H1 (cell line): ENCODE data around the gene FLNC. TPM values are rescaled to one million over a fixed set of nuclear protein-coding genes. Genes with fewer than 3 reads are reported as not detected.

Source experiments
- CTCF ChIA-PET: fragments of 300-600 bp; sonication (Branson Sonifier 250); formaldehyde crosslinking; loops from one replicate; lab custom pipeline; 2021; ENCODE audit not compliant: partially characterized antibody; lab: Charles Lee
- POLR2A ChIA-PET: fragments of 300-600 bp; sonication (Branson Sonifier 250); formaldehyde crosslinking; loops from one replicate; lab custom pipeline; 2021; ENCODE audit warnings: inconsistent platforms; ENCODE audit not compliant: partially characterized antibody; lab: Charles Lee
- DNase-seq, 2 experiments: peaks; one replicate each; pipeline versions ENCODE4 v3.0.0 to v3.0.0-alpha.2; 2010 to 2022; ENCODE audit warnings: low spot score in 2 of 2, low read depth in 1 of 2, mixed read lengths in 1 of 2
- FAIRE-seq: peaks from 2 replicates; lab custom pipeline; 2011; peaks lifted over from hg19 to GRCh38; lab: Jason Lieb, UNC
- H2AFZ ChIP-seq: 2 replicates; pipeline ENCODE4 v1.8.1; 2012; ENCODE audit warnings: low read length, inconsistent platforms
- H2AK5ac ChIP-seq: 2 replicates; pipeline ENCODE4 v1.6.1; 2013; ENCODE audit warnings: low read depth, low read length
- H2BK120ac ChIP-seq: replicated peaks from 2 replicates; pipeline ENCODE3; 2013; ENCODE audit warnings: low read depth, low read length, inconsistent platforms
- H2BK12ac ChIP-seq: 2 replicates; pipeline ENCODE4 v1.6.1; 2013; ENCODE audit warnings: low read depth, low read length
- H2BK15ac ChIP-seq: 2 replicates; pipeline ENCODE4 v1.6.1; 2013; ENCODE audit warnings: low read length
- H2BK20ac ChIP-seq: 2 replicates; pipeline ENCODE4 v1.6.1; 2013; ENCODE audit warnings: low read length
- H2BK5ac ChIP-seq: 2 replicates; pipeline ENCODE4 v1.6.1; 2013; ENCODE audit warnings: low read depth, low read length
- H3K14ac ChIP-seq: 2 replicates; pipeline ENCODE4 v1.6.1; 2013; ENCODE audit warnings: inconsistent platforms; ENCODE audit not compliant: insufficient read length
- H3K18ac ChIP-seq: 2 replicates; pipeline ENCODE4 v1.6.1; 2013; ENCODE audit warnings: low read length; ENCODE audit errors: extremely low read depth
- H3K23ac ChIP-seq: 2 replicates; pipeline ENCODE4 v1.6.1; 2013; ENCODE audit warnings: inconsistent platforms; ENCODE audit not compliant: insufficient read length
- H3K23me2 ChIP-seq: 2 replicates; pipeline ENCODE4 v1.6.1; 2013; ENCODE audit warnings: low read depth, low read length
- H3K27ac ChIP-seq: 2 replicates; pipeline ENCODE4 v1.6.1; 2011; ENCODE audit warnings: low read depth, low read length, inconsistent platforms
- H3K27me3 ChIP-seq, 4 experiments: replicated peaks in 1 of 4; 1 replicate in 1 of 4; 2 replicates in 3 of 4; pipeline versions ENCODE4 v1.6.1 to v1.8.1; 2011 to 2013; ENCODE audit warnings: low read length in 3 of 4, mild to moderate bottlenecking in 3 of 4, inconsistent platforms in 2 of 4, mixed read lengths in 2 of 4, moderate library complexity in 1 of 4; ENCODE audit not compliant: control insufficient read depth in 3 of 4, insufficient read depth in 3 of 4; ENCODE audit errors: extremely low read depth in 1 of 4
- H3K36me3 ChIP-seq, 4 experiments: 2 replicates each; pipeline versions ENCODE4 v1.6.1 to v1.8.1; 2011 to 2013; ENCODE audit warnings: mild to moderate bottlenecking in 4 of 4, low read length in 3 of 4, moderate library complexity in 2 of 4, control low read depth in 1 of 4, inconsistent platforms in 1 of 4; ENCODE audit not compliant: insufficient read depth in 4 of 4, control insufficient read depth in 2 of 4
- H3K4ac ChIP-seq: replicated peaks from 2 replicates; pipeline ENCODE3; 2013; ENCODE audit warnings: low read length, low read depth, mixed read lengths, inconsistent platforms; ENCODE audit not compliant: insufficient read length
- H3K4me1 ChIP-seq, 4 experiments: replicated peaks in 1 of 4; 1 replicate in 1 of 4; 2 replicates in 3 of 4; pipeline versions ENCODE4 v1.6.1 to v1.8.1; 2011 to 2013; ENCODE audit warnings: low read length in 3 of 4, inconsistent platforms in 2 of 4, mixed read lengths in 1 of 4; ENCODE audit not compliant: insufficient read depth in 4 of 4, control insufficient read depth in 3 of 4
- H3K4me2 ChIP-seq, 2 experiments: 2 replicates each; pipeline versions ENCODE4 v1.6.1 to v1.8.1; 2011 to 2013; ENCODE audit warnings: low read depth in 2 of 2, low read length in 2 of 2, control low read depth in 1 of 2, inconsistent platforms in 1 of 2, mild to moderate bottlenecking in 1 of 2; ENCODE audit not compliant: insufficient read depth in 1 of 2
- H3K4me3 ChIP-seq, 4 experiments: fragments of 200-600, 300-600 bp in 1 of 4; sonication (generic), shearing (Covaris generic), sonication (Bioruptor Twin) in 1 of 4; 2 replicates each; pipeline versions ENCODE4 v1.5.1 to v1.8.1; 2011 to 2016; ENCODE audit warnings: low read length in 4 of 4, low read depth in 3 of 4, control low read depth in 2 of 4, inconsistent platforms in 2 of 4, mild to moderate bottlenecking in 2 of 4, mixed read lengths in 1 of 4, moderate library complexity in 1 of 4; ENCODE audit not compliant: insufficient read depth in 2 of 4; ENCODE audit errors: extremely low read depth in 1 of 4
- H3K56ac ChIP-seq: replicated peaks from 2 replicates; pipeline ENCODE3; 2013; ENCODE audit warnings: low read depth, mild to moderate bottlenecking, mixed read lengths, low read length, inconsistent platforms; ENCODE audit not compliant: insufficient read length
- H3K79me1 ChIP-seq: 2 replicates; pipeline ENCODE4 v1.6.1; 2013; ENCODE audit warnings: low read depth, low read length, control low read depth
- H3K79me2 ChIP-seq, 2 experiments: 2 replicates each; pipeline versions ENCODE4 v1.6.1 to v1.8.1; 2012 to 2013; ENCODE audit warnings: low read length in 2 of 2, mild to moderate bottlenecking in 2 of 2, inconsistent platforms in 1 of 2; ENCODE audit not compliant: insufficient read depth in 2 of 2, control insufficient read depth in 1 of 2
- H3K9ac ChIP-seq, 4 experiments: replicated peaks in 1 of 4; 1 replicate in 1 of 4; 2 replicates in 3 of 4; pipeline versions ENCODE4 v1.6.1 to v1.8.1; 2011 to 2013; ENCODE audit warnings: low read depth in 3 of 4, low read length in 3 of 4, control low read depth in 2 of 4, mild to moderate bottlenecking in 2 of 4, moderate library complexity in 2 of 4, inconsistent platforms in 1 of 4; ENCODE audit errors: extremely low read depth in 1 of 4
- H3K9me3 ChIP-seq, 2 experiments: 2 replicates each; pipeline versions ENCODE4 v1.6.1 to v1.8.1; 2012 to 2013; ENCODE audit warnings: mild to moderate bottlenecking in 2 of 2, moderate library complexity in 2 of 2, control low read depth in 1 of 2, inconsistent platforms in 1 of 2, low read depth in 1 of 2, low read length in 1 of 2, mixed read lengths in 1 of 2; ENCODE audit not compliant: insufficient read depth in 2 of 2
- H4K20me1 ChIP-seq, 2 experiments: replicated peaks in 1 of 2; 2 replicates each; pipeline versions ENCODE3 to v1.8.1; 2011 to 2013; ENCODE audit warnings: inconsistent platforms in 2 of 2, low read length in 2 of 2, mild to moderate bottlenecking in 1 of 2; ENCODE audit not compliant: insufficient read depth in 2 of 2, control insufficient read depth in 1 of 2
- H4K5ac ChIP-seq: 2 replicates; pipeline ENCODE4 v1.6.1; 2013; ENCODE audit warnings: low read length, low read depth, mixed read lengths, inconsistent platforms; ENCODE audit not compliant: insufficient read length
- H4K8ac ChIP-seq: 2 replicates; pipeline ENCODE4 v1.8.0; 2013; ENCODE audit warnings: mild to moderate bottlenecking, moderate library complexity, low read length, inconsistent platforms; ENCODE audit not compliant: insufficient read depth; ENCODE audit errors: extremely low read depth
- H4K91ac ChIP-seq: replicated peaks from 2 replicates; pipeline ENCODE3; 2013; ENCODE audit warnings: low read length, mixed read lengths, inconsistent platforms; ENCODE audit not compliant: insufficient read length
- CBX5 ChIP-seq: fragments of 300-800, 300-1000 bp; sonication (generic); IDR thresholded peaks from 2 replicates; pipeline ENCODE4 v1.7.1; 2016; ENCODE audit warnings: antibody characterized with exemption, low read length, low read depth
- CEBPB ChIP-seq: IDR thresholded peaks from 2 replicates; pipeline ENCODE4 v1.6.1; 2012; ENCODE audit warnings: low read depth, low read length
- EZH2 ChIP-seq: fragments of 200-600 bp; sonication (generic); IDR thresholded peaks from 2 replicates; pipeline ENCODE4 v1.7.1; 2012; ENCODE audit warnings: low read depth, mild to moderate bottlenecking, moderate library complexity, low read length, inconsistent platforms; ENCODE audit not compliant: severe bottlenecking
- MAFK ChIP-seq: IDR thresholded peaks from 2 replicates; pipeline ENCODE4 v1.6.1; 2012; ENCODE audit warnings: low read depth, mild to moderate bottlenecking, improper control_type of control experiment, low read length
- SAP30 ChIP-seq: fragments of 300-600 bp; sonication (generic); IDR thresholded peaks from 2 replicates; pipeline ENCODE4 v1.7.1; 2012; ENCODE audit warnings: low read length, moderate library complexity, mild to moderate bottlenecking, inconsistent platforms; ENCODE audit not compliant: insufficient read depth, insufficient replicate concordance
- SIN3A ChIP-seq, 2 experiments: IDR thresholded peaks in 1 of 2; conservative IDR thresholded peaks in 1 of 2; 2 replicates each; pipeline ENCODE4 v1.6.1; 2011 to 2012; ENCODE audit warnings: low read length in 2 of 2, improper control_type of control experiment in 1 of 2, low read depth in 1 of 2, mild to moderate bottlenecking in 1 of 2
- SP4 ChIP-seq: IDR thresholded peaks from 2 replicates; pipeline ENCODE4 v1.6.1; 2012; ENCODE audit warnings: low read length, inconsistent platforms
- SRF ChIP-seq: IDR thresholded peaks from 2 replicates; pipeline ENCODE4 v1.6.1; 2011; ENCODE audit warnings: mild to moderate bottlenecking, low read depth, low read length, moderate library complexity
- TAF7 ChIP-seq: optimal IDR thresholded peaks from 2 replicates; pipeline ENCODE3; 2011; ENCODE audit warnings: low read depth, mild to moderate bottlenecking, inconsistent platforms, low read length, moderate library complexity, borderline replicate concordance
- whole genome bisulfite sequencing, 2 experiments: shearing (Covaris generic) in 1 of 2; methylation state at CpG; one replicate each; pipeline versions ENCODE4 v1.1.6 to v1.1.7; 2013 to 2015; ENCODE audit warnings: low lambda C conversion rate in 2 of 2, mixed read lengths in 2 of 2, inconsistent platforms in 1 of 2, low coverage in 1 of 2, missing lambda C conversion rate in 1 of 2; ENCODE audit not compliant: insufficient replicate concordance in 2 of 2, insufficient coverage in 1 of 2, insufficient read length in 1 of 2; ENCODE audit errors: extremely low coverage in 1 of 2, missing lambda C conversion rate in 1 of 2; 5-methylcytosine and 5-hydroxymethylcytosine counted together
- polyA plus RNA-seq, 7 experiments: library from polyadenylated mRNA; depleted of rRNA in 3 of 7; stranded (reverse) in 5 of 7; unstranded in 2 of 7; fragments of >200 nt in 5 of 7; fragments of 200-250 nt in 2 of 7; gene quantifications; 1 replicate in 5 of 7; 2 replicates in 1 of 7; 4 replicates in 1 of 7; pipeline versions ENCODE4 v1.2.1 to v1.2.3, GENCODE V29; 2011 to 2013; ENCODE audit warnings: missing spikeins in 2 of 7, mixed read lengths in 2 of 7
- total RNA-seq: library from RNA; stranded (reverse); fragmentation: NEBNext Ultra II Directional; extraction: Animal tissue kit (Norgen Biotek cat#: 25700); gene quantifications from 2 replicates; pipeline ENCODE4 v1.2.1, GENCODE V29; 2021
- TF ChIP-seq, protein P1 (sequence below): IDR thresholded peaks from 2 replicates; pipeline ENCODE4 v1.6.1; 2011; ENCODE audit warnings: low read depth, mild to moderate bottlenecking, low read length; ENCODE audit not compliant: insufficient read depth

The FLNC gene
- total and polyA plus RNA-seq, 2 of the 8 experiments (the other 6 are each of a cell fraction or from before 2014, with no cell fraction given), result 1.9 to 10.7 TPM

GRCh38 chr7:128859232-128860157 lies 29.3 kb downstream of the FLNC start:
- Histone ChIP-seq H3K79me2 (no peaks in the 10 kb centered on the region), H2BK5ac (no peak overlapping the region), H3K9ac (no peak overlapping the region), H3K14ac (no peak overlapping the region), H3K18ac (no peak overlapping the region), H2AK5ac (no peak overlapping the region), H2BK20ac (no peak overlapping the region), H3K56ac (no peak overlapping the region), H3K4me2 (no peak overlapping the region), H3K23me2 (peaks cover 7% of the 10 kb centered on the region), H3K27me3 (no peaks in the 10 kb centered on the region), H4K20me1 (peaks cover 0 to 2% of the 10 kb centered on the region in 2 experiments), H3K36me3 (no peaks in the 10 kb centered on the region), H2BK120ac (no peak overlapping the region), H4K91ac (no peak overlapping the region), H3K79me1 (no peaks in the 10 kb centered on the region), H2BK12ac (0 out of 2 replicates have a peak overlapping the region, but pooled peaks have one; percentile 9), H3K27ac (no peak overlapping the region; the same call in 1 of the 2 replicates), H3K4ac (no peak overlapping the region), H4K5ac (peak overlapping the region; percentile 10), H3K9me3 (no peaks in the 10 kb centered on the region), H2BK15ac (no peak overlapping the region), H2AFZ (no peak overlapping the region), H4K8ac (no peak overlapping the region; the same call in 1 of the 2 replicates), H3K4me3 (no peak overlapping the region), H3K23ac (no peak overlapping the region), H3K4me1 (peaks cover 0 to 12% (median 5%) of the 10 kb centered on the region in 4 experiments; a peak in 5 of 7 replicates)
- FAIRE-seq (no peak), DNase-seq (no peak)
- 84% methylated on average over 12 of the region's 12 CpGs; no CpG with 5 or more reads in 1 of the 2 experiments for WGBS, 2 experiments
- ChIA-PET CTCF (interaction anchor here (0.5 to 10.2 kb wide), 14 partner anchors 9 to 117 kb away, joined by 3 to 189 read pairs (median 4); no protein-coding TSS in a partner anchor), POLR2A (interaction anchor here (0.7 to 1.6 kb wide), 7 partner anchors 8 to 28 kb away, joined by 3 to 5 read pairs (median 4); no protein-coding TSS in a partner anchor)
- TF ChIP-seq EZH2 (no peak), SRF (no peak), CEBPB (no peak), SIN3A (conservative IDR thresholded peaks at IDR 0.05 in 1 of 2, IDR thresholded peaks at IDR 0.05 in 1 of 2; ENCODE audit: low read depth in 1 of 2, low read length in 2 of 2) (no peak), SP4 (no peak), TAF7 (no peak), CBX5 (no peak), SAP30 (no peak), MAFK (no peak)
- TF ChIP-seq, protein P1, sequence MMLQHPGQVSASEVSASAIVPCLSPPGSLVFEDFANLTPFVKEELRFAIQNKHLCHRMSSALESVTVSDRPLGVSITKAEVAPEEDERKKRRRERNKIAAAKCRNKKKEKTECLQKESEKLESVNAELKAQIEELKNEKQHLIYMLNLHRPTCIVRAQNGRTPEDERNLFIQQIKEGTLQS, result no peak
